Measurements from ENCODE around the gene BDH2. TPM values are rescaled to one million over a fixed set of nuclear protein-coding genes. Genes with fewer than 3 reads are reported as not detected.

The BDH2 gene
- total RNA-seq, 1 experiment from 2014 or later, result 10.5 TPM

DNA sequence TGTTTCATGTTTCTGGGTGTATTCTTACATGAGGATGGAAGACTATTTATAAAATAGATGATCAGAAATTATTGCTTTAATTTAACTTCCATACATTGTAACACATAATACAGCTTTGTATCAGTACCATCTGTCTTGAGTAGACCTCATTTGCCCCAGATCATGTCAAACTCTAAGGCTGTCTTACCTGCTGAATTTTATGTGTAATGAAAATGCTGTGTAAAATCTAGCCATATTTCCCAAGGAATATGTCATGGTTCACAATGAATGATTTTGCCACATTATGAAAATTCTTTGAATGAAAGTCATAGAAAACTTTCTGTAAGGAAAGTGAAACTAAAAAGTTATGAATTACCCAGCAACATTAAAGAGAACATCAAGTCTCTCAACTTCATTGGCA lies 7.4 kb downstream of the BDH2 start:
- no peak overlapping the region for H3K4me3 ChIP-seq (ENCODE audit: low read length)
- TF ChIP-seq, protein P1, sequence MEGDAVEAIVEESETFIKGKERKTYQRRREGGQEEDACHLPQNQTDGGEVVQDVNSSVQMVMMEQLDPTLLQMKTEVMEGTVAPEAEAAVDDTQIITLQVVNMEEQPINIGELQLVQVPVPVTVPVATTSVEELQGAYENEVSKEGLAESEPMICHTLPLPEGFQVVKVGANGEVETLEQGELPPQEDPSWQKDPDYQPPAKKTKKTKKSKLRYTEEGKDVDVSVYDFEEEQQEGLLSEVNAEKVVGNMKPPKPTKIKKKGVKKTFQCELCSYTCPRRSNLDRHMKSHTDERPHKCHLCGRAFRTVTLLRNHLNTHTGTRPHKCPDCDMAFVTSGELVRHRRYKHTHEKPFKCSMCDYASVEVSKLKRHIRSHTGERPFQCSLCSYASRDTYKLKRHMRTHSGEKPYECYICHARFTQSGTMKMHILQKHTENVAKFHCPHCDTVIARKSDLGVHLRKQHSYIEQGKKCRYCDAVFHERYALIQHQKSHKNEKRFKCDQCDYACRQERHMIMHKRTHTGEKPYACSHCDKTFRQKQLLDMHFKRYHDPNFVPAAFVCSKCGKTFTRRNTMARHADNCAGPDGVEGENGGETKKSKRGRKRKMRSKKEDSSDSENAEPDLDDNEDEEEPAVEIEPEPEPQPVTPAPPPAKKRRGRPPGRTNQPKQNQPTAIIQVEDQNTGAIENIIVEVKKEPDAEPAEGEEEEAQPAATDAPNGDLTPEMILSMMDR (conservative IDR thresholded peaks at IDR 0.05; ENCODE audit: low read depth, low read length), result no peak
- TF ChIP-seq EZH2 (IDR thresholded peaks at IDR 0.05; ENCODE audit: low read length, unreplicated experiment) (no peak), EZH2phosphoT487 (IDR thresholded peaks at IDR 0.05; ENCODE audit: borderline replicate concordance, low read length) (no peak)
- no peak overlapping the region for H3K27ac ChIP-seq (ENCODE audit: low read length)
- intact Hi-C loops (cut with micrococcal nuclease), result loop anchor here (10.0 kb wide), 1 partner anchor 267 kb away; the partner anchor contains the start of gene UBE2D3
- H3K4me1 ChIP-seq (ENCODE audit: insufficient read depth, low read length), result no peaks in the 10 kb centered on the region
- H3K9ac ChIP-seq (ENCODE audit: low read length), result no peak overlapping the region
- H3K27me3 ChIP-seq (ENCODE audit: low read length), result no peaks in the 10 kb centered on the region
- POLR2A ChIA-PET (ENCODE audit: unreplicated experiment), result no interaction called here
- H3K79me2 ChIP-seq (ENCODE audit: low read length), result no peaks in the 10 kb centered on the region
- no peaks in the 10 kb centered on the region for H3K36me3 ChIP-seq (ENCODE audit: low read depth, low read length)
- no peak overlapping the region for H2AFZ ChIP-seq (ENCODE audit: low read length)
- no TSS peak for BruUV-seq (replicated peaks)
- H3K4me2 ChIP-seq (ENCODE audit: low read length), result no peak overlapping the region
- ATAC-seq (no peak), DNase-seq (no peak)
- H4K20me1 ChIP-seq (ENCODE audit: low read length), result no peaks in the 10 kb centered on the region
- H3K9me3 ChIP-seq (ENCODE audit: low read length), result no peaks in the 10 kb centered on the region
- no peaks in the 10 kb centered on the region for H3K9me2 ChIP-seq (replicated peaks; ENCODE audit: low read length)
- H3F3A ChIP-seq (ENCODE audit: low read length, unreplicated experiment), result no peaks in the 10 kb centered on the region
- CTCF ChIA-PET, result interaction anchor here (0.6 kb wide), 1 partner anchor 86 kb away, joined by 3 read pairs; no protein-coding TSS in a partner anchor

DNA sequence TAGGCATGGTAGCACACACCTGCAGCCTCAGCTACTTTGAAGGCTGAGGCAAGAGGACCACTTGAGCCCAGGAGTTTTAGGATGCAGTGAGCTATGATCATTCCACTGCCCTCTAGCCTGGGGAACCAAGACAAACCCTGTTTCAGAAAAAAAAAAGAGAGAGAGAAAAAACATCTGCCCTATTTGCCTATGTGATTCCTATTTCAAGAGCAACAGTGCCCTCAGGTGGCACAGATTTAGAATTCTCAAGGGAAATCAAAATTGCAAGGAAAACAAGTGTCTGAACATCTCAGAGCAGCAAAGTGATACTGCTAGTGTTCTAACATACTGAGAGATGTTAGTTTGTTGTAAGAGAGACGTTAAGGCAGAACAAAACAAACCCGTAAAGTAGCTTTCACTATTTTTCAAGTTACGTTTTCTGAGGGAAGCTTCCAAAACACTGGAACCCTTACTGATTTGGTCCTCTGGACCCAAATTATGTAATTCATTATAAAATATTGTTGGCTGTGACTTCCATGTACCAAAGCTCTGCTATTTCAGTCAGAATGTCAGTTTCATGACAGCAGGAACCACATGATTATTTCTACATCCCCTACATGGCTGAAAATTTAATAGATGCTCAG lies 7.9 kb downstream of the BDH2 start:
- no peaks in the 10 kb centered on the region for H3F3A ChIP-seq (ENCODE audit: low read length, unreplicated experiment)
- no peaks in the 10 kb centered on the region for H3K79me2 ChIP-seq (ENCODE audit: low read length)
- DNase-seq (peak; percentile 62), ATAC-seq (peak; percentile 55)
- POLR2A ChIA-PET (ENCODE audit: unreplicated experiment), result no interaction called here
- no peak overlapping the region for H2AFZ ChIP-seq (ENCODE audit: low read length)
- no TSS peak for BruUV-seq (replicated peaks)
- no peak overlapping the region for H3K4me2 ChIP-seq (ENCODE audit: low read length)
- H4K20me1 ChIP-seq (ENCODE audit: low read length), result no peaks in the 10 kb centered on the region
- intact Hi-C loops (cut with micrococcal nuclease), result loop anchor here (1.0 to 10.0 kb wide), 3 partner anchors 45 to 471 kb away; partner anchors contain the start of gene UBE2D3
- H3K27me3 ChIP-seq (ENCODE audit: low read length), result no peaks in the 10 kb centered on the region
- H3K9me3 ChIP-seq (ENCODE audit: low read length), result no peaks in the 10 kb centered on the region
- H3K4me3 ChIP-seq (ENCODE audit: low read length), result no peak overlapping the region
- H3K4me1 ChIP-seq (ENCODE audit: insufficient read depth, low read length), result no peaks in the 10 kb centered on the region
- no peaks in the 10 kb centered on the region for H3K9me2 ChIP-seq (replicated peaks; ENCODE audit: low read length)
- CTCF ChIA-PET, result interaction anchor here (0.6 kb wide), 2 partner anchors 18 to 85 kb away, joined by 3 read pairs; no protein-coding TSS in a partner anchor
- TF ChIP-seq, protein P1 (conservative IDR thresholded peaks at IDR 0.05; ENCODE audit: low read depth, low read length), result peak; percentile 80
- TF ChIP-seq EZH2 (IDR thresholded peaks at IDR 0.05; ENCODE audit: low read length, unreplicated experiment) (no peak), EZH2phosphoT487 (IDR thresholded peaks at IDR 0.05; ENCODE audit: borderline replicate concordance, low read length) (no peak)
- H3K36me3 ChIP-seq (ENCODE audit: low read depth, low read length), result no peaks in the 10 kb centered on the region
- no peak overlapping the region for H3K27ac ChIP-seq (ENCODE audit: low read length)
- H3K9ac ChIP-seq (ENCODE audit: low read length), result no peak overlapping the region

DNA sequence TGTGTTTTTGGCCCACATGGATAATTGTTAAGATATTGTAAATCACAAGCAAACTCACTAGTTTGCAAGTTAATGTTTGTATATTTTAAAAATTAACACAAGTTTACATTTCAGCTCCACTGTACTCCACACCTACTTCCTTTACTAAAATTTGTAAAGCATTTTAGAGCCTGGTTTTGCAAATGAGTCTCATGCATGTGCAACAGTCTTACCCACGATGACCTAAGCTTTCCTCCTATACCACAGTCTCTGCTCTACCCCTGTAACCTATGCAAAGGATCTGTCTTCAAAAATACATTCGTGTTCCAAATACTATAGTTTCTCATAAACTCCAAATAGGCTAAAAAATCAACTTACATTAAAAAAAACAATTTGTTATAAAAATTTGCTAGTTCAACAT lies 10.2 kb downstream of the BDH2 start:
- Histone ChIP-seq H2AFZ (ENCODE audit: low read length) (no peak overlapping the region), H4K20me1 (ENCODE audit: low read length) (no peaks in the 10 kb centered on the region), H3K79me2 (ENCODE audit: low read length) (no peaks in the 10 kb centered on the region), H3K4me2 (ENCODE audit: low read length) (no peak overlapping the region), H3K9me3 (ENCODE audit: low read length) (no peaks in the 10 kb centered on the region), H3K4me3 (ENCODE audit: low read length) (no peak overlapping the region), H3K9ac (ENCODE audit: low read length) (no peak overlapping the region), H3F3A (ENCODE audit: low read length, unreplicated experiment) (no peaks in the 10 kb centered on the region), H3K27ac (ENCODE audit: low read length) (no peak overlapping the region), H3K9me2 (replicated peaks; ENCODE audit: low read length) (no peaks in the 10 kb centered on the region), H3K36me3 (ENCODE audit: low read depth, low read length) (no peaks in the 10 kb centered on the region), H3K4me1 (ENCODE audit: insufficient read depth, low read length) (no peaks in the 10 kb centered on the region), H3K27me3 (ENCODE audit: low read length) (no peaks in the 10 kb centered on the region)
- POLR2A ChIA-PET (ENCODE audit: unreplicated experiment), result no interaction called here
- TF ChIP-seq EZH2phosphoT487 (IDR thresholded peaks at IDR 0.05; ENCODE audit: borderline replicate concordance, low read length), result no peak
- TF ChIP-seq EZH2 (IDR thresholded peaks at IDR 0.05; ENCODE audit: low read length, unreplicated experiment), result no peak
- TF ChIP-seq, protein P1 (conservative IDR thresholded peaks at IDR 0.05; ENCODE audit: low read depth, low read length), result no peak
- CTCF ChIA-PET, result no interaction called here
- intact Hi-C loops (cut with micrococcal nuclease), result no loop called here
- DNase-seq (no peak), ATAC-seq (no peak)
- no TSS peak for BruUV-seq (replicated peaks)
